ENCODE results near the gene CACNG7.

DNA sequence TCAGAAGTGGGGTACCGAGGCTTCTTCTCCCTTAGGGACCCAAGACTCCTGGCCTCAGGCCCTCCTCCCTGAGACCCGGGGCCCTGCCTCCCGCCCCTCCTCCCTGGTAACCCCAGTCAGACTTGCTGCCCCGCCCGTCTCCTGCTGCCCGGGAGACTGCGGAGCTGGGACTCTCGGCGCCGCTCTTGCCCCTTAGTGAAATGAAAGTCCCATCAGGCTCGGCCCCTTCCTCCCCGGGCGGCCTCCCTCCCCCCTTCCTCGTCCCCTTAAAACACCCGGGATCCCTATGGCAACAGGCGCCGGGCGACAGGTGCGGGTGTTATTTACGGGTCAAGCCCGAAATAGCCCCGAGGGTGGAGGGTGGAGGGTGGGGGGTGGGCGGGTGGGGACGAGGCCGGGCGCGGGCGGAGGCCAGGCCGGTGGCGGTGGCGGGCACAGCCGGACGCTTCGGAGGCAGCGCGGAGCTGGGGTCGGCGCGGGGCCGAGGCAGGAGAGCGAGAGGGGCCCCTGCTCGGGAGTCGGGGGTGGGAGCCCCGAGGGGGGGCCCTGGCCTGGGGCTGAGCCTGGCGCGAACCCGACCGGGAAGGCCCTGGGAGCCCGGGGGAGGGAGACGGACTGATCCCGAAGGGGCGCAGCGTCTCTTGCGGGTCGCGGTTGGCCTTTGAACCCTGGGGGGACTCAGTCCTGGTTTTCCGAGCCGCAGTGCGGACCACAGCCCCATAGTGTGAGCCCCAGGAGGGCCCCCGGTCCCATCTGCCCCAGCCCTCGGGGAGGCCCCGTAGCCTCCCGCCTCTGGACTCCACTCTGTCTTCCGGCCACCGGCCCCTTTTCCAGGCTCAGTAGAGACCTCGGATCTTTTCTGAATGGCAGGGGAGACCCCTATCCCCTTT is 82.4 kb downstream of the CACNG7 start, which contains the start of gene CACNG6:
- TF ChIP-seq CTCF (conservative IDR thresholded peaks at IDR 0.05; ENCODE audit: low read length), result no peak
- no peak for TF ChIP-seq EZH2phosphoT487 (IDR thresholded peaks at IDR 0.05; ENCODE audit: borderline replicate concordance, low read depth, low read length)

Data from OCI-LY7 (cell line).